Kidney (tissue), 14 donors: ENCODE measurements around the gene DHRS3. TPM values are rescaled to one million over a fixed set of nuclear protein-coding genes. Genes with fewer than 3 reads are reported as not detected.

ENCODE experiments used
- DNase-seq, 5 donors: peaks; one replicate each; pipeline ENCODE4 v3.0.0-alpha.2; 2013 to 2020
- FAIRE-seq: peaks from 2 replicates; lab custom pipeline; 2012; peaks lifted over from hg19 to GRCh38; lab: Jason Lieb, UNC
- H3K27ac ChIP-seq, 2 donors: one replicate each; pipeline ENCODE4 v1.7.0; 2013; ENCODE audit warnings: low read depth in 2 of 2, low read length in 2 of 2, inconsistent platforms in 1 of 2
- H3K27me3 ChIP-seq: one replicate; pipeline ENCODE4 v1.7.1; 2013; ENCODE audit warnings: low read length, inconsistent platforms; ENCODE audit not compliant: control insufficient read depth, insufficient read depth
- H3K36me3 ChIP-seq, 3 donors: one replicate each; pipeline versions ENCODE4 v1.7.0 to v1.7.1; 2013; ENCODE audit warnings: low read length in 3 of 3, control low read depth in 1 of 3, inconsistent platforms in 1 of 3; ENCODE audit not compliant: insufficient read depth in 3 of 3, control insufficient read depth in 2 of 3
- H3K4me1 ChIP-seq, 3 donors: one replicate each; pipeline versions ENCODE4 v1.7.0 to v1.7.1; 2013; ENCODE audit warnings: low read length in 3 of 3, inconsistent platforms in 1 of 3, low read depth in 1 of 3; ENCODE audit not compliant: control insufficient read depth in 2 of 3, insufficient read depth in 2 of 3
- H3K4me3 ChIP-seq, 3 donors: one replicate each; pipeline versions ENCODE4 v1.7.0 to v1.8.1; 2013; ENCODE audit warnings: low read length in 3 of 3, control low read depth in 1 of 3, inconsistent platforms in 1 of 3
- H3K9ac ChIP-seq, 3 donors: one replicate each; pipeline versions ENCODE4 v1.7.0 to v1.7.1; 2013; ENCODE audit warnings: low read length in 3 of 3, control low read depth in 1 of 3, inconsistent platforms in 1 of 3
- H3K9me3 ChIP-seq, 3 donors: one replicate each; pipeline versions ENCODE4 v1.7.0 to v1.7.1; 2013; ENCODE audit warnings: low read length in 3 of 3, control low read depth in 1 of 3, inconsistent platforms in 1 of 3; ENCODE audit not compliant: control insufficient read depth in 2 of 3, insufficient read depth in 1 of 3
- intact Hi-C: fragments of 100-400 bp; cut with DNase I; formaldehyde crosslinking; loops from one replicate; pipeline ENCODE4 v1.11.1; 2022
- polyA plus RNA-seq: library from polyadenylated mRNA; stranded (reverse); fragments of 350-450 nt; fragmentation: Illumina TruSeq; extraction: RNeasy Lipid Tissue Mini Kit (QIAGEN cat#74804); gene quantifications from one replicate; pipeline ENCODE4 v1.2.3, GENCODE V29; 2014; ENCODE audit warnings: low read depth, low replicate concordance; ENCODE audit not compliant: insufficient read depth
- total RNA-seq: library from RNA; stranded (reverse); fragmentation: NEBNext Ultra II Directional; extraction: Animal tissue kit (Norgen Biotek cat#: 25700); gene quantifications from one replicate; pipeline ENCODE4 v1.2.1, GENCODE V29; 2021
- TF ChIP-seq, protein P1 (sequence below): IDR thresholded peaks from 3 replicates; pipeline ENCODE4 v1.5.1; 2012; ENCODE audit warnings: mild to moderate bottlenecking, moderate library complexity, borderline replicate concordance; ENCODE audit not compliant: insufficient read depth; ENCODE audit errors: extremely low read depth
- donor health status: control.
- donor health status: control.
- donor health status: control.
- donor health status: control.
- donor health status: control.
- donor health status: DM: yes; HTN: yes; CAD: no.
- donor health status: Normal renal cell carcinoma (clear cell type).

DHRS3 gene
- total and polyA plus RNA-seq, 2 donors from 2014 or later = 44.8 to 97.1 TPM

DNA sequence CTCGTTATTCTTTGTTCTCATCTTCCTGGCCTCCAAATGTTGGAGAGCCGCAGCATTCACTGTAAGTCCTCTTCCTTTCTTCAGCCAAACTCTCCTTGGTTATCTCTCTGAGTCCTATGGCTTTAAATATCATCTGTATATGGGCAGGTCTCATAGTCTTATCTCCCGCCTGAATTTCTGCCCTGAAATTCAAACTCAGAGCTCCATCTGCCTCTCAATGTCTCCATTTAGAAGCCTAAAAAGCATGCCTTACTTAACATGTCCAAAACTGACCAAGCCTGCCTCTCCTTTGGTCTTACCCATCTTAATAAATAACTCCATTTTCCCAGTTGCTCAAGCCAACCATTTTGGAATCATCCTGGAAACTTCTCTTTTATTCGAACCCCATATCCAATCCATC, 80.7 kb downstream of the DHRS3 start:
- DNase-seq = peak in 1 of 5 donors; percentile 3
- Histone ChIP-seq H3K9me3 (no peaks in the 10 kb centered on the region), H3K9ac (no peak overlapping the region), H3K4me3 (no peak overlapping the region), H3K4me1 (peaks cover 0 to 7% (median 3%) of the 10 kb centered on the region in 3 donors), H3K27me3 (no peaks in the 10 kb centered on the region), H3K27ac (no peak overlapping the region), H3K36me3 (no peaks in the 10 kb centered on the region)
- intact Hi-C loops = no loop called here
- TF ChIP-seq, protein P1, sequence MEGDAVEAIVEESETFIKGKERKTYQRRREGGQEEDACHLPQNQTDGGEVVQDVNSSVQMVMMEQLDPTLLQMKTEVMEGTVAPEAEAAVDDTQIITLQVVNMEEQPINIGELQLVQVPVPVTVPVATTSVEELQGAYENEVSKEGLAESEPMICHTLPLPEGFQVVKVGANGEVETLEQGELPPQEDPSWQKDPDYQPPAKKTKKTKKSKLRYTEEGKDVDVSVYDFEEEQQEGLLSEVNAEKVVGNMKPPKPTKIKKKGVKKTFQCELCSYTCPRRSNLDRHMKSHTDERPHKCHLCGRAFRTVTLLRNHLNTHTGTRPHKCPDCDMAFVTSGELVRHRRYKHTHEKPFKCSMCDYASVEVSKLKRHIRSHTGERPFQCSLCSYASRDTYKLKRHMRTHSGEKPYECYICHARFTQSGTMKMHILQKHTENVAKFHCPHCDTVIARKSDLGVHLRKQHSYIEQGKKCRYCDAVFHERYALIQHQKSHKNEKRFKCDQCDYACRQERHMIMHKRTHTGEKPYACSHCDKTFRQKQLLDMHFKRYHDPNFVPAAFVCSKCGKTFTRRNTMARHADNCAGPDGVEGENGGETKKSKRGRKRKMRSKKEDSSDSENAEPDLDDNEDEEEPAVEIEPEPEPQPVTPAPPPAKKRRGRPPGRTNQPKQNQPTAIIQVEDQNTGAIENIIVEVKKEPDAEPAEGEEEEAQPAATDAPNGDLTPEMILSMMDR = no peak
- no peak for FAIRE-seq

DNA sequence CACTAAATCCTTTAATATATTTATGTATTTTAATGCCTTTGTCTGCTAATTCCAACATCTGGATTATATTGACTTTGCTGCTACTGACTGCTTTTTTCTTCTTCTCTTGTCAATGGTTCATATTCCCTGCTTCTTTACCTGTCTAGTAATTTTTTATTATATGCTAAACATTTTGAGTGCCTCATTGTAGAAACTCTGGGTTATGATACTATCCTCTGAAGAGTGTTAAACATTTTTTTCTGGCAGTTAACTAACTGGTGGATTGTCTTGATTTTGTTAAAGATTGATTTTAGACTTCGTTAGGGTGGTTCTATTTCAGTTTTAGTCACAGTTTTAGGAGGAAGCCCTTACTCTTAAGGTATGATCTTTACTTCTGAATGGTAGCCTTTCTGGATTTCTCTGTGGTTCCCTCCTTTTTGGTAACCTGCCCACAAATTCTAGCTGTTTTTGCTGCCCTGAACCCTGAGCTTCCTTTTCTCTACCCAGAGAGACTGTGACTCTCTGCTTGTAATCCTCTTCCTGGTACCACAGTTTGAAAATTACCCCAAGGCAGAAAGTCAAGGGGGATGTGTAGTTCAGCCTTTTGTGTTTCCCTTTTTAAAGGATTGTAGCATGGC, 81.9 kb downstream of the DHRS3 start:
- FAIRE-seq (no peak), DNase-seq (no peak)
- Histone ChIP-seq H3K9ac (no peak overlapping the region), H3K4me1 (peaks cover 0 to 4% (median 3%) of the 10 kb centered on the region in 3 donors), H3K27ac (no peak overlapping the region), H3K4me3 (no peak overlapping the region), H3K9me3 (no peaks in the 10 kb centered on the region), H3K36me3 (no peaks in the 10 kb centered on the region), H3K27me3 (no peaks in the 10 kb centered on the region)
- intact Hi-C loops = no loop called here
- TF ChIP-seq, protein P1 = no peak

DNA sequence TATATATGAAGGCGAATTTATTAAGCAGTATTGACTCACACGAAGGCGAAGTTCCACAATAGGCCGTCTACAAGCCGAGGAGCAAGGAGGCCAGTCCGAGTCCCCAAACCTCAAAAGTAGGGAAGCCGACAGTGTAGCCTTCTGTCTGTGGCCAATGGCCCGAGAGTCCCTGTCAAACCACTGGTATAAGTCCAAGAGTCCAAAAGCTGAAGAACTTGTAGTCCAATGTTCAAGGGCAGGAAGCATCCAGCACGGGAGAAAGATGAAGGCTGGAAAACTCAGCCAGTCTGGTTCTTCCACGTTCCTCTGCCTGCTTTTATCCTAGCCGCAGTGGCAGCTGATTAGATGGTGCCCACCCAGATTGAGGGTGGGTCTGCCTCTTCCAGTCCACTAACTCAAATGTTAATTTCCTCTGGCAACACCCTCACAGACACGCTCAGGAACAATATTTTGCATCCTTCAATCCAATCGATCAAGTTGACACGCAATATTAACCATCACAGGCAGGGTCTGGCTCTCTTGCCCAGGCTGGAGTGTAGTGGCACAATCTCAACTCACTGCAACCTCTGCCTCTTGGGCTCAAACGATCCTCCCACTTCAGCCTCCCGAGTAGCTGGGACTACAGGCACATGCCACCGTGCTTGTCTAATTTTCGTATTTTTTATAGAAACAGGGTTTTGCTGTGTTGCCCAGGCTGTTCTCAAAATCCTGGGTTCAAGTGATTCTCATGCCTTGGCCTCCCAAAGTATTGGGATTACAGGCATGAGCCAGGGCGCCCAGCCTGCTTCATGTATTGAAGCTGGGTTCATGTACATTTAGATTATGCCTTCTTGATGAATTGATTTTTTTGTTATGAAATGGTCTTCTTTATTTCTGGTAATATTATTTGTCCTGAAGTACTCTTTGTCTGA, 85.3 kb downstream of the DHRS3 start:
- no peak overlapping the region for H3K27ac ChIP-seq
- no peak overlapping the region for H3K4me3 ChIP-seq
- H3K9me3 ChIP-seq = no peaks in the 10 kb centered on the region
- intact Hi-C loops = no loop called here
- TF ChIP-seq, protein P1 = no peak
- H3K36me3 ChIP-seq = no peaks in the 10 kb centered on the region
- FAIRE-seq (no peak), DNase-seq (no peak)
- no peak overlapping the region for H3K9ac ChIP-seq
- peaks cover 0 to 10% (median 9%) of the 10 kb centered on the region in 3 donors for H3K4me1 ChIP-seq
- H3K27me3 ChIP-seq = no peaks in the 10 kb centered on the region
